HG03045 (cell line): ENCODE data around the gene DPH3.

Experiments
- ATAC-seq: cut with Tn5 transposase; IDR thresholded peaks from one replicate; pipeline ENCODE4 v1.9.1; 2021; ENCODE audit warnings: mild to moderate bottlenecking, moderate library complexity; ENCODE audit not compliant: unreplicated experiment

Gene DPH3

DNA sequence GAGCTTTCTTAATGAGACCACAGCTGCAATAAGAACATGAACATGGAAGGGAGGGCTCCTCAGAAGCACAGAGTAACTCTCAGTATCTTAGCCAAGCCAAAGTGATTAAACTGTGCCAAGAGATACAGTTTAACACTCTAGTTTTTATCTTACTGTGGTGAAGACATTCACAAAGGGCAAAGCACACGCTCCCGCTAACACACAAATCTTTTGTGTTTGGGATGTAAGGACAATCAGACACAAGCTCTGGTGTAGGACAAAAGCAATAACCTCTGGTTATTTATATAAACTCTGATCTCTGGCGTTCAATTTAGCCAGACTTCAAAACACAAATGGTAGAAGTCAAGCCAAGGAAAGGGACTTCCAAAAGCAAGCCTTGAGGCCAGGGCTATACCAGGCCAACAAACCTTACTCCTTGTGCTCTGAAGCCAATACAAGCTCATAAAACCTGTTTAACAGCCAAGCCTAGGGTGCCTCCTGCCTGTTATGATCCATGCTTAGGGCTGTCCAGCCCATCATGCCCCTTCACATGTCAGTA, 27.8 kb downstream of the DPH3 start:
- no peak for ATAC-seq

- no peak for ATAC-seq
Observed at GRCh38 chr3:16236030-16236639, 28.6 kb downstream of the DPH3 start.

DNA sequence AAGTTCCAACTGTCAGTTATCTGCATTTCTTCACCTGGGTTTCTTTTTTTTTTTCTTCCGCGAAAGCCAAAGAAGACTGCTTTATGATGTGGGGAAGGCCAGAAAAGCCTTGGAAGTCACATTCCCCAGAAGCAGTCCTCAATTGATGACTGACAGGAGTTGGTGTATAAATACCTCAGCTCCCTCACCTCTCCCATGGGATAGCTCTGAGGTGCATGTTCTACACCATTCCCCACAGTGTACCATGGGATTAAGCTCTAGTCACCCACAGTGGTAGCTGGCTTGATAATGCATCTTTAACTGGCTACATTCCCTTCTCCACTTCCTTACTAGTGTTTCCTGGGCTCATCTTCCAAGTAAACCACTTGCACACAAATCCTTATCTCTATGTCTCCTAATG, 30.5 kb downstream of the DPH3 start:
- no peak for ATAC-seq

GRCh38 chr3:16233806-16234205, 30.9 kb downstream of the DPH3 start:
- ATAC-seq, result no peak

DNA sequence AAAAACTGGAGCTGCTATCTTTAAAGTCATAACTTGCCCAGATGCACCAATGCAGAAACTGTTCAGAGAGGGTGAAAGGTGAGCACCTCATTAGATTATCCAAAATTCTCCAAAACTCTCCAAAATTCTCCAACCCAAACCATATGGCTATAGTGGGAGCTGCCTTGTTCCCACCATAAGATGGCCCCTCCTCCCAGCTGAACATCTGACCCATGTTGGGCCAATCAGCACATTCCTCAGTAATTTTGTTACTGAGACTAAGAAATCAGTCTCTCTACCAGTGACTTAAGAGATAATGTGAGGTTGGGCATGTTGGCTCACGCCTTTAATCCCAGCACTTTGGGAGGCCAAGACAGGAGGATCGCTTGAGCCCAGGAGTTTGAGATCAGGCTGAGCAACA, 32.8 kb downstream of the DPH3 start:
- ATAC-seq, result no peak

GRCh38 chr3:16229681-16230080, 35.1 kb downstream of the DPH3 start:
- ATAC-seq, result no peak

GRCh38 chr3:16227566-16227965, 37.2 kb downstream of the DPH3 start:
- ATAC-seq, result no peak

GRCh38 chr3:16224325-16224724, 40.4 kb downstream of the DPH3 start:
- ATAC-seq, result no peak

- no peak for ATAC-seq
Observed at GRCh38 chr3:16222547-16222946, 42.2 kb downstream of the DPH3 start.

DNA sequence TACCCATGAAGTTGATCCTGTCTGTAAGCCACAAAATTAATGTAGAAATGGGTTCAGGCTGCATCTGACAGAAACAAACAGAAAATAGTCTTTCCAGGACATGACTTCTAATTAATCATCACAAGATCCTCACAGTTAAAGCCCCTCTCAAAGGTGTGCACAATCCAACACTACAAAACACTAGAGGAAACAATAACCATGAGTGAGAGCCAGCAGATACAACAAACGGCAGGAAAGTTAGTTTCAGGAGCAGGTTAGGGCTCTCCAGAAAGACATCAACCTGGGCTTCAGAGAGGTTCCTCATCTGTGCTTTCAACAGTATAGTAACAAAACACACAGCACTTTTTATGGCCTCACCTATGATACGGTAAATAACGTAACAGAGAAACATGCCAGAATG, 42.8 kb downstream of the DPH3 start:
- ATAC-seq, result no peak

DNA sequence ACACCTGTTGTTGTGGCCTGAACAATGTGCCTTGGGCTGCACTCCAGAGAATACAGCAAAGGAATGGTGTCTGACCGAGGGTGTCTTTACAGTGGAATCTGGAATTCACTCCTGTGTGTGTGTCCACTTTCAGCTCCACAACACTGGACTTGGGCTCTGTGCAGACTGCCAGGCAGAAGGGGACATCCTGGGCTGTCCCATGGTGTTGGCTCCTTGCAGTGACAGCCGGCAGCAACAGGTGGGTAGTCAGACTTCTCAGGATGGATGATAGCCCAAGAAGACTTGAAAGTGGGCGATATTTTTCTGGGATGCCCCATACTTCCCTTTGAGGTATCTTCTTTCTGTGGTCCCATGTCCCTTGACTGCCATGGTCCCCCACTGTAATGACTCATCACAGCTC, 45.0 kb downstream of the DPH3 start:
- no peak for ATAC-seq

DNA sequence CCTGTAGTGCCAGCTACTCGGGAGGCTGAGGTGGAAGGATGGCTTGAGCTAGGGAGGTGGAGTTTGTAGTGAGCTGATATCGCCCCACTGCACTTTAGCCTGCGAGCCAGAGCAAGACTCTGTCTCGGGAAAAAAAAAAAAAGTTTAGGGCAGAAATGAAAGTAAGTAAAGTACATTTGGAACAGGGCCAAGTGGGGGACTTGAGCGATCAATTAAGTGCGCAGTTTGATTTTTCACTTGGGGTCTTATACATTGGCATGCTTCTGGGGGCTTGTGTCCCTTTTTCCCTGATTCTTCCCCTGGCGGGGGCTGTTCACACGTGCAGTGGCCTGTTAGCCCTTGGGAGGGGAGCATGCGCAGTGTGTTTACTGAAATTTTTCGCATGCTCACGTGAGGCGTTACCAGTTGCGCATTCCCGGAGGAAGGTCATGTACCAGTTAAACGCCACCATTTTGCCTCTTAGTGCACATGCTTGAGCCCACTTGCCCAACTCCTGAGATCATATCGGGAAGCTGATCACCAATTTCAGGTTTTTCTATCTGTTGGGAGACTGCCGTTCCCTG, 48.3 kb downstream of the DPH3 start:
- no peak for ATAC-seq

- ATAC-seq, result no peak
Observed at GRCh38 chr3:16214366-16214765, 50.4 kb downstream of the DPH3 start.

GRCh38 chr3:16211176-16211904, 53.4 kb downstream of the DPH3 start:
- ATAC-seq, result no peak
